Activated CD4-positive, alpha-beta T cell treated with anti-CD3 and anti-CD28 coated beads, Interleukin-2, Interleukin-4, amounts not matched to agents 100 ng/mL and 50 ng/mL, durations not matched to agents 16 hours and 8 hours (primary cell): ENCODE measurements around the gene EFNB2.

ENCODE experiments used
- DNase-seq: peaks from one replicate; pipeline ENCODE4 v3.0.0-alpha.2; 2020; ENCODE audit warnings: low spot score

Gene EFNB2

DNA sequence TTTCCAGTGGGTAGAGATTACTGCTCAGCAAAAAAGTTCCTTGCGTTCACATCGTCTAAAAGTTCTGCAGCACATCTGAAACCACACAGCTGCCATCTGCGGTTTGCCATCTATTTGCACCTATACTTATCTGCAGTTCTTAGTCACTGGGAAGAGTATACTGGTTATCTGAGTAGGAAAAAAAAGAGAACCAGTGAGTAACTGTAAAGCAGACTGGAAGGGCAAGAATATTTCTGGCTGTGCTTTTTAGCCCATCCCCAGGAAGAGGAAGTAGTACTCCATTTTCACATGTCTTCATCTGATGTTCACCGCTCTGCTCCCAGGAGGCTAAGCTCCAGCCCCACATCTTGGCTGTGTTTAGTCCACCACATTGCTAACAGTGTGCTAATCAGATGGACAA lies 35.6 kb downstream of the EFNB2 start:
- no peak for DNase-seq

DNA sequence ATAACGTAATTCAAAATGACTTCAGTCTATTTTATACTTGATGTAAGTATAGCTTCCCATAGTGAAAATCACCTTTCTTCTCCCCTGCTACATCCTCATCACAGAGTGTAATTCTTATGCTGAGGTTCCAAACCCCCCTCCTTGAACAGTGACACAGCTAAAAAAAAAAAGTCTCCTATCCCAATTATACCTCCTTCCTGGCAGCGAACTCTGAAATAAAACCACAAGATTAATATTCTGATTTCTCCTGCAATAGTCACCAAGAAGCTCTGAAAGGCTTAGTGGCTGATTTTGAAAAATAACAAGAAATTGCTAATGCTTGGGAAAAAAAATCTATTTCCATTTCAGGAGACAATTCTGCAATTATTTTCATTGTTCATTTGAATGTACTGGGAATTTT lies 36.3 kb downstream of the EFNB2 start:
- DNase-seq: no peak

GRCh38 chr13:106498571-106498970 lies 36.9 kb downstream of the EFNB2 start:
- DNase-seq: no peak

DNA sequence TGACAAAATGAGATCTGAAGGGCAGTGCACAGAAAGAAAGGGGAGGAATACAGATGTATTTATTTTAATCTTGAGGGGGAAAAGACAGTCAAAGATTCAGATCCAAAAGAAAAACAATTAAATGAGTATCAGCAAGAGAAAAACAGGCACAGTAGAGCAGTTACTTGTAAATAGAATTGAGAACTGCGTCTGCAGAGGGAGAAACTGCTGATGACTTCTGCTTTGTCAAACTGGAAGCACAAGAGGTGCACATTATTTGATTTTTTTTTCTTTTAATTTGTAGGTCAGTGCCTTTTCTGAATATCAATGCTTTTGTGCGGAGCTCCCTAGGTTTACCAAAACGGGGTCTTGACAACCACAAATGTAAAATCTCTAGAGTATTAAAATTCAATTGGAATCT lies 37.3 kb downstream of the EFNB2 start:
- DNase-seq: no peak

DNA sequence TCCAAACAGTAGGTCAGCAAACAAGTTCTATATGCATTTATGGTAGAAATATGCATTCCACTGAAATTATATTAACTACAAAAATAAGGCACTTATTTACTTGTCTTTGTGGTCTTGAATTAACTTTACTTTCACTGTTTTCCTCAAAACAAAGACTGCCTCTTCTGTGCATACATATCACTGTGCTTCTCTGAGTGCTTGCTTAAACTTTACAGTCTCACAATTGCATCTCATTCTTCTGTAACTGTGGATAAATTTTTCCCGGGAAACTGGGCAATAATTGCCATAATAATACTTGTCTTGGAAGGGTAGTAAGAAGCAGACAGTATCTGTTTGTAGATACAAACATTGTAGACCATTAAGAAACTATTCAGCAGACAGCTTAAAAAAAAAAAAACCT lies 38.4 kb downstream of the EFNB2 start:
- DNase-seq: no peak

DNA sequence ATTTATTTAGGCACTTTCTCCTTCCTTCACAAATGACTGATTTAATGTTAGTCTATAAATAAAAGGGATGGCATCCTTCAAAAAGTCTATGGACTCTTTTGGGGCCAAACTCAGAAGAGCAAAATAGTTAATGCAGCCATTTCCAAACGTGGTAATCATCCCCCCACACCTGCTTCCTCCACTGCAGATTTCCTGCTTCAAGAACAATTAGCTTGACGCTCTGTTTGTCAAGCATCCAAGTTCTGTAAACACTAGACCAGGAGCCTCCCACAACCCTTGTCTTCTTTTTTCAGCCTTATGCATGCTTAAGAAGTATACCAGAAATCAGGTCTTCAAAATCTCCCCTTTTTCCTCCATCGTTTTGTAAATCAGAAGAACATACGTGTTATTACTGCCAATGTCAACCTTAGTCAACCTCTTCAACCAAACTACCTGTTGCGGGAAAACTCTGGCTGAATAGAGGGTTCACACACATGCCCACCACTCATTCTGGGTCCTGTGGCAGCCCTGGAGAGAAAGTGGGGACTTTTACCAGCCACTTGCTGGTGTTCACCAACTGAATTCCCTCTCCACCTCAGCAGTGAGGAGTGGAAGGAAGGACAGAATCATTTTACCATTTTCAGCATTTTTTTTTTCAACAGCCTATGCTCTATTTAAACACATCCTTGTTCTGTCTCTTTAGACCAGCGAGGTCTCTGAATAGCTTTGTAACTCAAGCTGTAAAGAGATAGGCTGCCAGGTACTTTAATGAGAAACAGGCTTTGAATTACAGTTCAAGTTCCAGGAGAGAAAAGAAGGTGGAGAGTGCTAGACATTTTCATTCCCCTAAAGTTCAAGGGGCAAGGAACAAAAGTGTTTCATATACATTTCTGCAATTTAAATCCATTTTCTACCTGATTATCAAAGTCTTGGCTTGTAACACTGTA lies 39.1 kb downstream of the EFNB2 start:
- no peak for DNase-seq

DNA sequence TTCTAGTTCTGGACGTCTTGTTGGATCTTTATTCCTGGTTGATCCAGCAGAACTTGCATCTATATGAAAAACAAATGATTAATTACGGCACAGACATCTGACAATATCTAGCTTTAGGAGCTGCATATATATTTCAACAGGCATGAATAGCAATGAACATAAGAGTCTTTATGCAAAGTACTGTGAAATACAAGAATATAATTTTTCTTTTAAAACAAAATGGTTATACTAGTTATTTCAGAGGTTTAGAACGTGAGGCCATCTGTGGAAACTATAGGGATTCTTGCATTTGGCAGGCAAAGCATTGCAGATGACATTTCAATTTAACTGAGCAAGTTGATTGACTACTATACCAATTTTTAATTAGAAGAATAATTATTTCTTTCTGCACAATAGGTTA lies 40.5 kb downstream of the EFNB2 start:
- DNase-seq: no peak

GRCh38 chr13:106494506-106494905 lies 41.0 kb downstream of the EFNB2 start:
- DNase-seq: no peak

- DNase-seq: no peak
Measured at GRCh38 chr13:106493533-106494220, 41.8 kb downstream of the EFNB2 start.

- no peak for DNase-seq
Measured at GRCh38 chr13:106492588-106493475, 42.6 kb downstream of the EFNB2 start.

DNA sequence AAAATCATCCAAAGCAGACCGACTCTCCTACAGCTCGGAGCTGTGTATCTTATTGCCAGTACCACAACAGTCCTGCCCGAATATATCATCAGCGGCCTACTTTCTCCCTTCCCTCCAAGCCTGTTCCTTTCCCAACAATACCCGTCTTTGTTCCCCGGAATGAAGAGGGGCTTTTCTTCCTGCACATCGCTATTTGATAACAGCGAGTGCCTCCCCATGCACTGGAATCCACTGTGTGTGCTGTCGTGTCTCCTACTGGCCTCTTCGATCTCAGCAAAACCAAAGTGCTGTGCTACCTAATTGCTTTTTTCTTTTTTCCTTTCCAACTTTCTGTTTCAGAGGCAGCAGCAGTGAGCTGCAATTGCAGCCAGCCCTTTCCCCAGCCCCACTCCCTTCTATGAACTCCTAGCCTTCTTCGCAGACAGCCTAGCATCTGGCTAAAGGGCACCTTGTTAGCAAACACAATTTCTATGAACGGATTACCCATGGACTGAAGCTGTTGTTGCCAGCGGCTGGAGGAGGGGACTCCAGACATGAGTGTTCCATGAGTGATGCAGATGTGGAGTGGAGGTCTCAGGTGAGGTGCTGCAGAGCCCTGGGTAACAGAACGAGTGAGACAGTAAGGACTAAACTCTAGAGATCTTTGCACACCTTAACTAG lies 43.4 kb downstream of the EFNB2 start:
- no peak for DNase-seq

DNA sequence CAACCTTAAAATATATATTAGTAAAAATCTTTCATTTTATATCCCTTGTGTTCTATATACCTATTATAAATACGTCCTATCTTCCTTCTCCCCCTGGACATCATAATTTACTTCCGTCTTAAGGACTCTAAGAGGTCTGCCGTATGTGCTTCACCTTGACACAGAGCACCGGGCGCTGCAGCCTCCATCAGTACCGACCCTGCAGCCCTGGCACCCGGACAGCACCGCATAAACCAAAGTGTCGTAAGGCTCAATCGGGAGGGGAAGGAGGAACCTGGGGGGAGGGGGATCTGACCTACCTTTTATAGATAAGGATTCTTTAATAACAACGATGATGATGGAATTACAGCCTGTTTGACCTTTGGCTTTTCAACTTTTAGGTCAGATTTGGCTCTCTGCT lies 44.0 kb downstream of the EFNB2 start:
- no peak for DNase-seq

- DNase-seq: no peak
Measured at GRCh38 chr13:106490569-106491321, 44.7 kb downstream of the EFNB2 start.

- no peak for DNase-seq
Measured at GRCh38 chr13:106489849-106490568, 45.5 kb downstream of the EFNB2 start.

DNA sequence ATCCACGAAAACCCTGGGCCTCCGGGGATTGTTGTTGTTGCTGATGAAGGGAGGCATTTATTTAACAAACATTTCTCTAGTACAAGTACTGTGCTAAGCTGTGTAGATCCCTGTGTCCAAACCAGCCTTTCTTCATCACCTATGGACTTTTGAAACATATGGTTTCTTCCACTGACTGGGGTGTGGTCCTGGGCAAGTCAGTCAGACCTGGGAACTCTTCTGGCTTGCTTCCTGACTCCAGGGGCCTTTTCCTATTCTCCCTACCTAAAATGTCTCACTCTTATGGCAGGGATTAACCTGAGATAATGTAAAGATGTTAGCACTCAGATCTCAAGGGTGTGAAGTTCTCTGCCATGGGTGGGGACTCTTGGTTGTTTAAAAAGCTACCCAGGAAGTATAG lies 46.8 kb downstream of the EFNB2 start:
- DNase-seq: no peak

DNA sequence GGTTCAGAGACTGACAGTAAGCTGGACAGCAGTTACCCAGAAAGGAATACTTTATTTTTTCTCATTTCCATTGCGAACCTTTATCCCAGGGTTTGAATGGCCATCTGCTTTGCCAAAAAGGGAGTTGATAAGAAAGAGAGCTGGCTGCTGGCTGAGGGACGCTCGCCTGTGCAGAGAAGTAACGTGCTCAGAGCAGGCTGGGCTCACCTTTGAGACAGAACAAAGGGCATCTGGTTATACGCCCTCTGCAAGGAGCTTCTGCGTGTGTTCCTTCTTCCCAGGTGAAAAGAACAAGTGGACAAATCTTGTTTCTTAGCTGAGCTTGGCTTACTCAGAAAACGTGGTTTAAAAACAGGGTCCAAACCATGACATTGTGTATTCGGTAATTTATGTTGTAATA lies 47.4 kb downstream of the EFNB2 start:
- DNase-seq: no peak

DNA sequence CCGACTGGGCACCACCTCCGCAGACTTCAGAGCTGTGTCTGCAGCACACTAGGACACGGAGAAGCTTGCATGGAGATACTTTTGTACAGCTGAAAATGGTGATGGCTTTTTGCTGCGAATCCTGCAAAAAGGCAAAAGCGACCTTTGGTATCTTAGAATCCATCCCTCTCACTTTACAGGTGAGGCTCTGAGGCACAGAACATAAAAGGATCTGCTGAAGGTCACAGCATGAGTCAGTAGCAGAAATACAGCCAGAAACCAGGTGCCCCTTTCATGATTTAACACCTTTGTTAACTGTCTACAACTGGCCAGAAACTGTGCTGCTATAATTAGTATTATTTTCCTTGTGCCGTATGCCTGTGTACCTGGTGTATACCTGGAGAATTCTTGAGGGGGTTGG lies 48.3 kb downstream of the EFNB2 start:
- no peak for DNase-seq

DNA sequence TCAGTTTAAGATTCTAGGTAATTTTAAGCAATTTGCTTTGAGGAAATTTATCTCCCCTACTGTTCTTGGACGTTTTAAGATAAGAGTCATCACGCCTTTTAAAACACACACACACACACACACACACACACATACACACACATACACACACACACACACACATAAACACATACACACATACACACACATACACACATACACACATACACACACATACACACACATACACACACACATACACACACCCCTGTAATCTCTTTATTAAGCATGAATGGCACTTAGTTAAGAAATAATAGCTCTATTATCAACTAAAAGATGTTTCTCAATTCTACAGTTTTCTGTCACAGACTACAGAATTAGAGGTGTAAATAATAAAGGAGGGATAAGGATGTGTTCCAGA lies 49.2 kb downstream of the EFNB2 start:
- no peak for DNase-seq

GRCh38 chr13:106484537-106485193 lies 50.8 kb downstream of the EFNB2 start:
- DNase-seq: no peak

DNA sequence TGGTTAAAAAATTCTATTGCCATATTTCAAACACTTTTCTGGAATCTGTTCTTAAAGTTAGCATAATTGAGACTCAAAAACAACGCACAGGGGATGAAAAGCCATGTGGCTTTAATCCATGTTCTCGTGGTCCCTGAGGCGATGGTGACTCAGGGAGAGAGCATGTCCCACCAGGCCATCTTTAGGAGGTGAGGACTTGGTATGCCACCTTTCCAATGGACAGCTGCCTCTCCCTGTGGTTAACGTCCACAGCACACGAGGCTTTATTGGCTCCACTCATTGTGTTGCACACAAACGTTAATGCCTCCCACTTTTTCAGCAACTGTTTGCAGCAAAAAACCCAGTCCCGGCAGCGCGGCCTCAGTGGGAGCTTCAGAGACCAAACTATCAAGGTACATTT lies 51.4 kb downstream of the EFNB2 start:
- no peak for DNase-seq
